Limb (tissue), 2 donors: ENCODE data around the gene C16orf89.
A peak's percentile ranks its signal among the peaks of the same experiment; 100 is the strongest.
"Not testable (repeated sequence)": the region's sequence is repeated elsewhere in the genome, so short reads cannot be mapped to it uniquely, and the experiment has no call there.

Experiments
- DNase-seq, 2 donors: peaks; one replicate each; pipeline ENCODE4 v3.0.0-alpha.2; 2016; ENCODE audit errors: extremely low spot score in 2 of 2

The C16orf89 gene

GRCh38 chr16:5065813-5066212 lies at the start of gene C16orf89:
TSS of gene C16orf89 (minus strand) at chr16:5065956. CDS start at chr16:5065908, 48 bp downstream.
- DNase-seq = no peak

- not testable (repeated sequence) for DNase-seq
Measured at GRCh38 chr16:5110933-5111332, 45.2 kb upstream of the C16orf89 start.

- DNase-seq = no peak
Measured at GRCh38 chr16:5108505-5109158, 42.9 kb upstream of the C16orf89 start.

- not testable (repeated sequence) for DNase-seq
Measured at GRCh38 chr16:5105039-5105438, 39.3 kb upstream of the C16orf89 start.

- DNase-seq = not testable (repeated sequence)
Measured at GRCh38 chr16:5103296-5104032, 37.7 kb upstream of the C16orf89 start.

- not testable (repeated sequence) for DNase-seq
Measured at GRCh38 chr16:5099174-5099573, 33.4 kb upstream of the C16orf89 start.

GRCh38 chr16:5098221-5099159 lies 32.7 kb upstream of the C16orf89 start:
- DNase-seq = peak; percentile 55 to 85

- DNase-seq = peak; percentile 97 to 99
Measured at GRCh38 chr16:5097470-5098220, 31.9 kb upstream of the C16orf89 start, which contains the start of gene EEF2KMT. TSS of gene EEF2KMT (minus strand) at chr16:5097795. CDS start at chr16:5097739, 56 bp downstream.

- DNase-seq = peak in 1 of 2 donors; percentile 62
Measured at GRCh38 chr16:5097061-5097469, 31.3 kb upstream of the C16orf89 start.

GRCh38 chr16:5096437-5097060 lies 30.8 kb upstream of the C16orf89 start:
- not testable (repeated sequence) for DNase-seq

GRCh38 chr16:5095145-5095830 lies 29.5 kb upstream of the C16orf89 start:
- DNase-seq = not testable (repeated sequence)

- DNase-seq = not testable (repeated sequence)
Measured at GRCh38 chr16:5093746-5094145, 28.0 kb upstream of the C16orf89 start.

- not testable (repeated sequence) for DNase-seq
Measured at GRCh38 chr16:5093081-5093480, 27.3 kb upstream of the C16orf89 start.

- not testable (repeated sequence) for DNase-seq
Measured at GRCh38 chr16:5090592-5090991, 24.8 kb upstream of the C16orf89 start.

GRCh38 chr16:5089911-5090555 lies 24.3 kb upstream of the C16orf89 start:
- DNase-seq = not testable (repeated sequence)

- DNase-seq = not testable (repeated sequence)
Measured at GRCh38 chr16:5088936-5089335, 23.2 kb upstream of the C16orf89 start.

- not testable (repeated sequence) for DNase-seq
Measured at GRCh38 chr16:5088086-5088790, 22.5 kb upstream of the C16orf89 start.

- DNase-seq = not testable (repeated sequence)
Measured at GRCh38 chr16:5085716-5086115, 20.0 kb upstream of the C16orf89 start.
